GM13977 (cell line): ENCODE results near the gene GBX2.

Experiments used
- DNase-seq: peaks from one replicate; pipeline ENCODE4 v3.0.0; 2012; ENCODE audit warnings: low spot score
- in situ Hi-C: fragments of 300-500 bp; cut with MboI; formaldehyde crosslinking; loops from one replicate; pipeline ENCODE4 v1.12.0; 2022; ENCODE audit warnings: low sequenced_read_pairs, low pct_unique_long_range_greater_than_20kb, mixed read lengths, inconsistent platforms; ENCODE audit not compliant: unreplicated experiment
- TF ChIP-seq, protein P1 (sequence below): IDR thresholded peaks from 2 replicates; pipeline ENCODE4 v1.5.1; 2012; ENCODE audit warnings: mild to moderate bottlenecking, control low read depth; ENCODE audit not compliant: insufficient read depth; ENCODE audit errors: extremely low read depth, missing control alignments

Gene GBX2

GRCh38 chr2:236168110-236169080 is at the start of gene GBX2:
GBX2 (minus strand) TSS chr2:236168386; CDS start chr2:236167971, 415 bp downstream.
- in situ Hi-C loops, result no loop called here
- TF ChIP-seq, protein P1, sequence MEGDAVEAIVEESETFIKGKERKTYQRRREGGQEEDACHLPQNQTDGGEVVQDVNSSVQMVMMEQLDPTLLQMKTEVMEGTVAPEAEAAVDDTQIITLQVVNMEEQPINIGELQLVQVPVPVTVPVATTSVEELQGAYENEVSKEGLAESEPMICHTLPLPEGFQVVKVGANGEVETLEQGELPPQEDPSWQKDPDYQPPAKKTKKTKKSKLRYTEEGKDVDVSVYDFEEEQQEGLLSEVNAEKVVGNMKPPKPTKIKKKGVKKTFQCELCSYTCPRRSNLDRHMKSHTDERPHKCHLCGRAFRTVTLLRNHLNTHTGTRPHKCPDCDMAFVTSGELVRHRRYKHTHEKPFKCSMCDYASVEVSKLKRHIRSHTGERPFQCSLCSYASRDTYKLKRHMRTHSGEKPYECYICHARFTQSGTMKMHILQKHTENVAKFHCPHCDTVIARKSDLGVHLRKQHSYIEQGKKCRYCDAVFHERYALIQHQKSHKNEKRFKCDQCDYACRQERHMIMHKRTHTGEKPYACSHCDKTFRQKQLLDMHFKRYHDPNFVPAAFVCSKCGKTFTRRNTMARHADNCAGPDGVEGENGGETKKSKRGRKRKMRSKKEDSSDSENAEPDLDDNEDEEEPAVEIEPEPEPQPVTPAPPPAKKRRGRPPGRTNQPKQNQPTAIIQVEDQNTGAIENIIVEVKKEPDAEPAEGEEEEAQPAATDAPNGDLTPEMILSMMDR, result no peak
- peak; percentile 46 for DNase-seq

- no peak for DNase-seq
- TF ChIP-seq, protein P1, result no peak
- in situ Hi-C loops, result no loop called here
Observed at GRCh38 chr2:236217926-236218325, 49.7 kb upstream of the GBX2 start.

DNA sequence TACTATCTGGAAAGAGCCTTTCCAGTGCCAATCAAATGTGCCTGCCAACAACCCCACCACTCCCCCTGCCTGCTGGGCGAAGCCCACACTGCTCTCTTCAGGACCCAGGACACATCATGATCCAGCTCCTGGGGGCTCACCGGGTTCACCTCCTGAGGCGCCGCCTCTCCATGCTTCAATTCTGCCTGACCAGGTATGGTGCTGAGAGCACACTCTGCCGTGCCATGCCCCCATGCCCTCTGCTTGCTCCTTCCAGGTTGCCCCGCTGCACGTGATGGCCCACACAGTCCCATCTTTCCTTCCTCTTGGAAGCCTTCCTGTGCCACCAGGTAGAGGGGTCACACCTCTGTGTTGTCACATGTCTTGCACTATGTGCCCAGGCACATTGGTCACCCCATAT is 48.5 kb upstream of the GBX2 start:
- in situ Hi-C loops, result no loop called here
- no peak for DNase-seq
- TF ChIP-seq, protein P1, result no peak

DNA sequence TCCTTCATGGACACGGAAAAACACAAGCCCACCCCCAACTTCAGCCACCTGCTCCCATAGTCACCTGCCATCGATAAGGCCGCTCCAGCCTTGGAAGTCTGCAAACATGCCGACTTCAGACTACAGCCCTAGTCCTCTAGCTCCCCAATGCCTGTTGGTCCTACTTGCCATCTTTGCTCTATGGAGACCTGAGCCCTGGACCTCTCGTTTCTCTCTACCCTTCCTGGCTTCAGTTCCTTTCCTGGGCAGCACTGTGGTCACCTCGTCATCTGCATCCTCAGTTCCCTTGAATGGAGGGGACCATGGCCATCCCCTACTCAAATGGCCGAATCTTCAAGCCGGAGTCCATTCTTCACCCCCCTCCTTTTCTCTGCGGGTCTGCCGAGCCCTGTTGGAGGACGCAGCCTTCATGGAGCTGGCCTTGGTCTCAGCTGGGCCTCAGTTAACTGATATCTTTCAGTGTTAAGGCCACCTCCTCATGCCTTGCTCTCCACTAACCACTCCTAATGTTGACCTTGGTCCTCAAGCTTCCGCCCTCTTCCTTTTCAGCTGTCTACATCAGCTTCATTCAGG is 47.7 kb upstream of the GBX2 start:
- DNase-seq, result no peak
- TF ChIP-seq, protein P1, result no peak
- in situ Hi-C loops, result no loop called here

DNA sequence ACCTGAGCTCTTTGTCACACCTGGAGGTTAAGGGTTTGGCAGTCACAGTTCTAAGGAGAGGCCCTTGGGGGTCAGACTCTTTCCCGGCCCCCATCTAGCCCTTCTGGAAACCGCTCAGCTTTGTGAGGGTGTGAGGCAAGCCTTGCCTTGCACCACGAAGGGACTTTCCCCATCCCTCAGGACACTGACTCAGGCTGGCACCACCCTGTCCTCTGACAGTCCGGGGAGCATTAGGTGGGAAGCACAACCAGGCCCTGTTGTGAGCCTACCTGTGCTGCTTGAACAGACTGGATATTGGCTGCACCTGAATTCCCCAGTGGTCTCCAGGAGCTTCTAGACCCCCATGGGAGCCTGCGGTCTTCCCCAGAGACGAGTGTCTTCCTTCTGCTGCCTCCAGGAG is 47.0 kb upstream of the GBX2 start:
- no peak for DNase-seq
- TF ChIP-seq, protein P1, result no peak
- in situ Hi-C loops, result no loop called here

GRCh38 chr2:236214376-236214995 is 46.3 kb upstream of the GBX2 start:
- in situ Hi-C loops, result no loop called here
- no peak for DNase-seq
- TF ChIP-seq, protein P1, result no peak
